HepG2 (cell line): ENCODE results near the gene KRT16. TPM values are rescaled to one million over a fixed set of nuclear protein-coding genes. Genes with fewer than 3 reads are reported as not detected.

Experiments used
- ATAC-seq: fragments of 200-7000 bp; cut with Tn5 transposase; 3 replicates; pipeline ENCODE4 v1.9.1; 2020; ENCODE audit warnings: mild to moderate bottlenecking, moderate library complexity
- BruUV-seq: library from RNA; stranded (reverse); fragments of 400-500 nt; replicated peaks from 2 replicates; lab custom pipeline; 2021; lab: Mats Ljungman, UMichigan
- CTCF ChIA-PET: fragments of 300-600 bp; formaldehyde crosslinking; extraction: SDS; loops from one replicate; lab custom pipeline; 2021; ENCODE audit warnings: low total read pairs, inconsistent platforms, low intra/inter-chr PET ratio; lab: Yijun Ruan, JAX
- POLR2A ChIA-PET: fragments of 350-600 bp; sonication (Branson Sonifier 250); formaldehyde crosslinking; loops from one replicate; lab custom pipeline; 2020; ENCODE audit warnings: antibody characterized with exemption, inconsistent platforms; lab: Yijun Ruan, JAX
- DNase-seq: peaks from one replicate; pipeline ENCODE4 v3.0.0-alpha.2; 2015; ENCODE audit warnings: low spot score
- FAIRE-seq: peaks from 3 replicates; lab custom pipeline; 2011; peaks lifted over from hg19 to GRCh38; lab: Jason Lieb, UNC
- H2AFZ ChIP-seq: one replicate; pipeline ENCODE4 v1.6.1; 2011; ENCODE audit warnings: low read length, inconsistent platforms
- H3K27ac ChIP-seq: fragments of 300-600 bp; 3 replicates; pipeline ENCODE4 v1.8.0; 2011; ENCODE audit warnings: mixed run types, mild to moderate bottlenecking, mixed read lengths, low read length, inconsistent platforms; ENCODE audit not compliant: insufficient read depth; ENCODE audit errors: extremely low read length
- H3K27me3 ChIP-seq, 2 experiments: fragments of 200-600 bp in 1 of 2; 2 replicates in 1 of 2; 3 replicates in 1 of 2; pipeline versions ENCODE4 v1.6.0 to v1.8.0; 2011; ENCODE audit warnings: low read length in 2 of 2, mild to moderate bottlenecking in 2 of 2, moderate library complexity in 2 of 2, inconsistent platforms in 1 of 2; ENCODE audit not compliant: insufficient read depth in 2 of 2, control insufficient read depth in 1 of 2
- H3K36me3 ChIP-seq, 2 experiments: fragments of 200-600 bp in 1 of 2; replicated peaks in 1 of 2; 2 replicates in 1 of 2; 3 replicates in 1 of 2; pipeline versions ENCODE4 v1.5.1 to v1.8.0; 2011; ENCODE audit warnings: low read length in 2 of 2, inconsistent platforms in 1 of 2; ENCODE audit not compliant: insufficient read depth in 2 of 2, control insufficient read depth in 1 of 2
- H3K4me1 ChIP-seq: 2 replicates; pipeline ENCODE4 v1.5.1; 2012; ENCODE audit warnings: low read length, inconsistent platforms; ENCODE audit not compliant: insufficient read depth
- H3K4me2 ChIP-seq: 2 replicates; pipeline ENCODE4 v1.6.0; 2011; ENCODE audit warnings: low read depth, low read length, inconsistent platforms
- H3K4me3 ChIP-seq, 3 experiments: fragments of 200-600 bp in 1 of 3; sonication (generic), shearing (Covaris generic) in 1 of 3; replicated peaks in 1 of 3; 2 replicates each; pipeline ENCODE4 v1.5.1; 2011 to 2016; ENCODE audit warnings: low read length in 3 of 3, inconsistent platforms in 2 of 3, low read depth in 2 of 3, mild to moderate bottlenecking in 2 of 3, control low read depth in 1 of 3, mixed read lengths in 1 of 3; ENCODE audit not compliant: insufficient read depth in 1 of 3
- H3K79me2 ChIP-seq: one replicate; pipeline ENCODE4 v1.6.1; 2011; ENCODE audit warnings: low read length, inconsistent platforms; ENCODE audit not compliant: insufficient read depth
- H3K9ac ChIP-seq: 2 replicates; pipeline ENCODE4 v1.6.0; 2011; ENCODE audit warnings: mild to moderate bottlenecking, low read depth, low read length, inconsistent platforms; ENCODE audit not compliant: insufficient read depth
- H3K9me3 ChIP-seq: 2 replicates; pipeline ENCODE4 v1.5.1; 2012; ENCODE audit warnings: mild to moderate bottlenecking, low read length
- H4K20me1 ChIP-seq: 2 replicates; pipeline ENCODE4 v1.6.0; 2011; ENCODE audit warnings: inconsistent platforms, mild to moderate bottlenecking, low read length, moderate library complexity; ENCODE audit not compliant: insufficient read depth
- ATAD3A ChIP-seq: sonication (generic); formaldehyde crosslinking; IDR thresholded peaks from 2 replicates; pipeline ENCODE4 v1.4.0; 2020; ENCODE audit warnings: missing genetic modification reagents
- TP53 ChIP-seq: sonication (generic); formaldehyde crosslinking; conservative IDR thresholded peaks from 2 replicates; pipeline ENCODE4 v1.4.0; 2020; ENCODE audit warnings: missing genetic modification reagents
- ZNF501 ChIP-seq: sonication (generic); formaldehyde crosslinking; IDR thresholded peaks from 2 replicates; pipeline ENCODE4 v1.5.1; 2020; ENCODE audit warnings: mild to moderate bottlenecking, moderate library complexity, missing genetic modification reagents
- WGBS: methylation state at CpG from one replicate; pipeline ENCODE4 v1.1.6; 2017; ENCODE audit warnings: low lambda C conversion rate; 5-methylcytosine and 5-hydroxymethylcytosine counted together
- in situ Hi-C: cut with HindIII; loops from 2 replicates; pipeline ENCODE4 v1.10.0; 2017; ENCODE audit warnings: low pct_unique_long_range_greater_than_20kb; ENCODE audit not compliant: extremely low pct_ligation_motif_present
- intact Hi-C: fragments of 100-400 bp; cut with micrococcal nuclease; formaldehyde crosslinking; loops from one replicate; pipeline ENCODE4 v1.10.0; 2022; ENCODE audit not compliant: unreplicated experiment
- polyA plus RNA-seq, 8 experiments: library from polyadenylated mRNA; depleted of rRNA in 3 of 8; stranded (reverse) in 7 of 8; unstranded in 1 of 8; fragments of >200 nt; fragmentation: Illumina TruSeq in 4 of 8; extraction: Trizol in 4 of 8; gene quantifications; 2 replicates each; pipeline versions ENCODE4 v1.2.1 to v1.2.3, GENCODE V29; 2011 to 2016; ENCODE audit warnings: low read depth in 4 of 8, missing spikeins in 1 of 8, mixed read lengths in 1 of 8; ENCODE audit not compliant: insufficient read depth in 1 of 8
- total RNA-seq, 5 experiments: library from RNA; depleted of rRNA; stranded (reverse); fragments of >200 nt; fragmentation: Illumina TruSeq; extraction: Trizol; gene quantifications; 2 replicates each; pipeline ENCODE4 v1.2.3, GENCODE V29; 2016; ENCODE audit warnings: low read depth in 1 of 5
- TF ChIP-seq, protein P1 (sequence below): sonication (generic); formaldehyde crosslinking; IDR thresholded peaks from 2 replicates; pipeline ENCODE4 v1.4.0; 2020; ENCODE audit warnings: missing genetic modification reagents
- TF ChIP-seq, protein P2 (sequence below): sonication (generic); formaldehyde crosslinking; IDR thresholded peaks from 2 replicates; pipeline ENCODE4; 2020; ENCODE audit warnings: missing genetic modification reagents, mild to moderate bottlenecking, borderline replicate concordance

KRT16 gene
- total and polyA plus RNA-seq, 2 of the 13 experiments (the other 11 are each of a cell fraction or from before 2014, with no cell fraction given) = not detected

DNA sequence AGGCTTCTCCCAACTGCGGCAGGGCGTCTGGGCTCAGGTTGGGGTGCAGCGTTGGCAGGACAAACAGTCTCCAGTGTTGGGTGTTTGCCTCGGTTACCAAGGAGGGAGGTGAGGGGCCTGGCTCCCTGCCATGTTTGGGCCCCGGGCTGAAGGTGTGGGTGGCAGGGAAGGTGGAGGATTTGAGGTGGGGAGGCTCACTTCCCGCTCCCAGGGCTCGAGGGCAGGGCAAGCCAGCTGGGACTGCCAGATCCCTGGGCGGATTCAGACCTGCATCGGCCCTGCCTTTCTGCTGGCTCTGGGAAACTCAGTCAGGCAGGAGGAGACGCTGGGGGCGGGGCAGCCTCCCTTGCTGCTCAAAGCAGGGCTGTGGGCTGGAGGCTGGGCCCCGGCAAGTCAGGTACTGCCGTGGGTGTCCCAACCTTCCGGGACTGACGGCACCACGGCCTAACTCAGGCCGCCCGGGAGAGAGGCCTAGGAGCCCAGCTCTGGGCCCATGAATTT lies 43.1 kb upstream of the KRT16 start:
- no peaks in the 10 kb centered on the region for H3K79me2 ChIP-seq
- H3K4me2 ChIP-seq = 0 out of 2 replicates have a peak overlapping the region, but pooled peaks have one; percentile 16
- no peak for DNase-seq
- 0 out of 2 replicates have a peak, but pooled peaks cover 6% of the 10 kb centered on the region for H3K4me1 ChIP-seq
- peaks cover 26 to 78% of the 10 kb centered on the region in 2 experiments for H3K27me3 ChIP-seq
- POLR2A ChIA-PET = no interaction called here
- WGBS = 13% methylated on average over 8 of the region's 18 CpGs
- CTCF ChIA-PET = no interaction called here
- no peak overlapping the region for H3K27ac ChIP-seq
- in situ Hi-C loops (no loop called here), intact Hi-C loops (no loop called here)
- ATAC-seq = peak; percentile 9; the same call in 2 of the 3 replicates
- no TSS peak for BruUV-seq
- FAIRE-seq = no peak
- no peak overlapping the region for H3K4me3 ChIP-seq
- H3K9ac ChIP-seq = no peak overlapping the region
- H4K20me1 ChIP-seq = no peaks in the 10 kb centered on the region
- H3K36me3 ChIP-seq = no peaks in the 10 kb centered on the region
- no peaks in the 10 kb centered on the region for H3K9me3 ChIP-seq
- TF ChIP-seq ATAD3A (CRISPR knock-in tag) (no peak), ZNF501 (no peak), TP53 (no peak)
- TF ChIP-seq, protein P1, sequence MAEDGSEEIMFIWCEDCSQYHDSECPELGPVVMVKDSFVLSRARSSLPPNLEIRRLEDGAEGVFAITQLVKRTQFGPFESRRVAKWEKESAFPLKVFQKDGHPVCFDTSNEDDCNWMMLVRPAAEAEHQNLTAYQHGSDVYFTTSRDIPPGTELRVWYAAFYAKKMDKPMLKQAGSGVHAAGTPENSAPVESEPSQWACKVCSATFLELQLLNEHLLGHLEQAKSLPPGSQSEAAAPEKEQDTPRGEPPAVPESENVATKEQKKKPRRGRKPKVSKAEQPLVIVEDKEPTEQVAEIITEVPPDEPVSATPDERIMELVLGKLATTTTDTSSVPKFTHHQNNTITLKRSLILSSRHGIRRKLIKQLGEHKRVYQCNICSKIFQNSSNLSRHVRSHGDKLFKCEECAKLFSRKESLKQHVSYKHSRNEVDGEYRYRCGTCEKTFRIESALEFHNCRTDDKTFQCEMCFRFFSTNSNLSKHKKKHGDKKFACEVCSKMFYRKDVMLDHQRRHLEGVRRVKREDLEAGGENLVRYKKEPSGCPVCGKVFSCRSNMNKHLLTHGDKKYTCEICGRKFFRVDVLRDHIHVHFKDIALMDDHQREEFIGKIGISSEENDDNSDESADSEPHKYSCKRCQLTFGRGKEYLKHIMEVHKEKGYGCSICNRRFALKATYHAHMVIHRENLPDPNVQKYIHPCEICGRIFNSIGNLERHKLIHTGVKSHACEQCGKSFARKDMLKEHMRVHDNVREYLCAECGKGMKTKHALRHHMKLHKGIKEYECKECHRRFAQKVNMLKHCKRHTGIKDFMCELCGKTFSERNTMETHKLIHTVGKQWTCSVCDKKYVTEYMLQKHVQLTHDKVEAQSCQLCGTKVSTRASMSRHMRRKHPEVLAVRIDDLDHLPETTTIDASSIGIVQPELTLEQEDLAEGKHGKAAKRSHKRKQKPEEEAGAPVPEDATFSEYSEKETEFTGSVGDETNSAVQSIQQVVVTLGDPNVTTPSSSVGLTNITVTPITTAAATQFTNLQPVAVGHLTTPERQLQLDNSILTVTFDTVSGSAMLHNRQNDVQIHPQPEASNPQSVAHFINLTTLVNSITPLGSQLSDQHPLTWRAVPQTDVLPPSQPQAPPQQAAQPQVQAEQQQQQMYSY = no peak
- TF ChIP-seq, protein P2, sequence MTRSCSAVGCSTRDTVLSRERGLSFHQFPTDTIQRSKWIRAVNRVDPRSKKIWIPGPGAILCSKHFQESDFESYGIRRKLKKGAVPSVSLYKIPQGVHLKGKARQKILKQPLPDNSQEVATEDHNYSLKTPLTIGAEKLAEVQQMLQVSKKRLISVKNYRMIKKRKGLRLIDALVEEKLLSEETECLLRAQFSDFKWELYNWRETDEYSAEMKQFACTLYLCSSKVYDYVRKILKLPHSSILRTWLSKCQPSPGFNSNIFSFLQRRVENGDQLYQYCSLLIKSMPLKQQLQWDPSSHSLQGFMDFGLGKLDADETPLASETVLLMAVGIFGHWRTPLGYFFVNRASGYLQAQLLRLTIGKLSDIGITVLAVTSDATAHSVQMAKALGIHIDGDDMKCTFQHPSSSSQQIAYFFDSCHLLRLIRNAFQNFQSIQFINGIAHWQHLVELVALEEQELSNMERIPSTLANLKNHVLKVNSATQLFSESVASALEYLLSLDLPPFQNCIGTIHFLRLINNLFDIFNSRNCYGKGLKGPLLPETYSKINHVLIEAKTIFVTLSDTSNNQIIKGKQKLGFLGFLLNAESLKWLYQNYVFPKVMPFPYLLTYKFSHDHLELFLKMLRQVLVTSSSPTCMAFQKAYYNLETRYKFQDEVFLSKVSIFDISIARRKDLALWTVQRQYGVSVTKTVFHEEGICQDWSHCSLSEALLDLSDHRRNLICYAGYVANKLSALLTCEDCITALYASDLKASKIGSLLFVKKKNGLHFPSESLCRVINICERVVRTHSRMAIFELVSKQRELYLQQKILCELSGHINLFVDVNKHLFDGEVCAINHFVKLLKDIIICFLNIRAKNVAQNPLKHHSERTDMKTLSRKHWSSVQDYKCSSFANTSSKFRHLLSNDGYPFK = no peak; the same call in 1 of the 2 replicates
- no peak overlapping the region for H2AFZ ChIP-seq
